GM15510 (cell line): ENCODE data around the gene SLC45A2.

Experiments
- POLR2A ChIP-seq: IDR thresholded peaks from 3 replicates; pipeline ENCODE4 v1.6.1; 2011; ENCODE audit warnings: borderline replicate concordance; ENCODE audit not compliant: insufficient read length; ENCODE audit errors: extremely low read depth

The SLC45A2 gene

DNA sequence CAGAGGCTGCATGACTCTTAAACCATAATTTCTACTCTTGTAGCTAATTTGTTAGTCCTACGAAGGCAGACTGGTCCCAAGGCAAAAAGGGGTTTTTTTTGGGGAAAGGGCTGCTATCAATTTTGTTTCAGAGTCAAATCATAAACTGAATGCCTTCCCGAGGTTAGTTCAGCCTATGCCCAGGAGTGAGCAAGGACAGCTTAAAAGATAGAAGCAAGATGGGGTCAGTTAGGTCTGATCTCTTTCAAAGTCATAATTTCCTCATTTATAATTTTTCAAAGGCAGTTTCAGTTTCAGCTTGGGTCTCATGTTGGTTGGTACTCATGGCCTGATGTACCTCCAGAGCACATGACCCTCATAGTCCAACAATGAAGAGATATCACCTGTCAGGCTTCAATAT is 56.2 kb downstream of the SLC45A2 start:
- TF ChIP-seq POLR2A: no peak

DNA sequence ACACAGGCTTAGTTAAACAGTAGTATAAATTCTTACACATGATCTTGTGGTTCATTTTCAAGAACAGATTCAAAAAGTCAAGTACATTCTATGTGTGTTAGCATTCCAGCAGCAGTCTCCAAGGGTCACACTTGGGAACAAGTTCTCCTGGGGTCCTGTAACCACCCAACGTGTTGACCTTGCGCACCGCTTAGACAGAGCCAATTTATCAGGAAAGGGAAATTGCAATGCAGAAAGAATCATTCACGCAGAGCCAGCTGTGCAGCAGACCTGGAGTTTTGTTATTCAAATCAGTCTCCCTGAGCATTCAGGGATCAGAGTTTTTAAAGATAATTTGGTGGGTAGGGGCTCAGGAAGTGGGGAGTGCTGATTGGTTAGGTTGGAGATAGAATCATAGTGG is 56.8 kb downstream of the SLC45A2 start:
- no peak for TF ChIP-seq POLR2A

- no peak for TF ChIP-seq POLR2A
These were observed 59.2 kb downstream of the SLC45A2 start for GRCh38 chr5:33925278-33925677.

DNA sequence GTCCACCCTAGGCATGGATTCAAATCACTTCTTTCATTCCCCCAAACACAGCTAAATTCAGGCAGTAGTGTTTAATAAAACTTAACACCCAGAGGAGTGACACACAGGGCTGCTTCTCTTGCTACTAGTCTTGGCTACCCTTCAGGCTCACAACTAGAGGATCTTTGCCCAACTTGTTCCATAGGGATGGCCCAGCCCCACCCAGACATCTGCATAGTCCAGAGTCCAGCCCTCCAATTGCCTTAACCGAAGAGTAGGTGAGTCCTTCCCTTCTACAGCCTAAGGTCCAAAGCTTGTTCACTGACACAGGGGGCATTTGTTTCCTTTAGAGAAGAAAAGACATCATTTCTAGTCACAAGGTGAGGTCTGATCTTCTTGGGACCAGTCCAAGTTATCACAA is 63.5 kb downstream of the SLC45A2 start:
- TF ChIP-seq POLR2A: no peak

GRCh38 chr5:33905381-33905780 is 79.1 kb downstream of the SLC45A2 start:
- TF ChIP-seq POLR2A: no peak

- TF ChIP-seq POLR2A: no peak
These were observed 81.4 kb downstream of the SLC45A2 start for GRCh38 chr5:33903118-33903517.

DNA sequence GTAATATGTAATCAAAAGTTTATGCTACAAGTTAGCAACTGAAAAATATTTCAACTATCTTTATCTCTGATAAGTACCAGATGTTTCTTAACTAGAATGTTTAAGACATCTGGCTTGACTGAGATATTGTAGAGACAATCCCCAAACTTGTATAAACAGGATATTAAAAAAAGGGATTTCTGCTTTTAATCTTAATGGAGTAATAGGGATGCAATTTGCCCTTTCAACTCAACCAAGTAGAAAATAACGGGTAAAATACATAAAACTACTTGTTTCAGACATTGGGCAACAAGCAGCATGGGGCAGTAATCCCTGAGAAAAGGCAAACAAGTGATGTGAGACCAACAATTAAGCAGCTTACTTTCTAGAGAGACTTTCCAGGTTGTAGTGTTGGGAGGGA is 83.3 kb downstream of the SLC45A2 start:
- TF ChIP-seq POLR2A: no peak
